ENCODE measurements around the gene RPS27.
"Not testable (repeated sequence)": the region's sequence is repeated elsewhere in the genome, so short reads cannot be mapped to it uniquely, and the experiment has no call there.

The RPS27 gene

GRCh38 chr1:153985941-153986761 is 4.4 kb upstream of the RPS27 start, which contains the start of gene RAB13:
RAB13 (minus strand) TSS chr1:153986339; CDS start chr1:153986236, 103 bp downstream.
- peak; percentile 79 for DNase-seq (ENCODE audit: low spot score)

- no peak for DNase-seq (ENCODE audit: low spot score)
Measured at GRCh38 chr1:153987621-153988020, 2.9 kb upstream of the RPS27 start.

GRCh38 chr1:153991151-153991630 is 629 bp downstream of the RPS27 start:
- no peak for DNase-seq (ENCODE audit: low spot score)

- DNase-seq (ENCODE audit: low spot score), result no peak
Measured at GRCh38 chr1:153991806-153992205, 1.2 kb downstream of the RPS27 start.

- no peak for DNase-seq (ENCODE audit: low spot score)
Measured at GRCh38 chr1:153995202-153995601, 4.6 kb downstream of the RPS27 start.

- DNase-seq (ENCODE audit: low spot score), result no peak
Measured at GRCh38 chr1:153995640-153996039, 5.1 kb downstream of the RPS27 start.

GRCh38 chr1:153996882-153997281 is 6.3 kb downstream of the RPS27 start:
- not testable (repeated sequence) for DNase-seq (ENCODE audit: low spot score)

GRCh38 chr1:154000420-154000819 is 9.9 kb downstream of the RPS27 start:
- DNase-seq (ENCODE audit: low spot score), result no peak

- no peak for DNase-seq (ENCODE audit: low spot score)
Measured at GRCh38 chr1:154006136-154006535, 15.6 kb downstream of the RPS27 start.

GRCh38 chr1:154012129-154012528 is 21.6 kb downstream of the RPS27 start:
- DNase-seq (ENCODE audit: low spot score), result no peak

GRCh38 chr1:154012543-154012942 is 22.0 kb downstream of the RPS27 start:
- DNase-seq (ENCODE audit: low spot score), result not testable (repeated sequence)

GRCh38 chr1:154014154-154014907 is 23.8 kb downstream of the RPS27 start:
- DNase-seq (ENCODE audit: low spot score), result no peak

GRCh38 chr1:154019269-154019668 is 28.7 kb downstream of the RPS27 start:
- DNase-seq (ENCODE audit: low spot score), result no peak

GRCh38 chr1:154019940-154020339 is 29.4 kb downstream of the RPS27 start:
- DNase-seq (ENCODE audit: low spot score), result no peak

- DNase-seq (ENCODE audit: low spot score), result not testable (repeated sequence)
Measured at GRCh38 chr1:154033697-154034096, 43.1 kb downstream of the RPS27 start.

Data from Ammon's horn (tissue), 1 donor.